A673 (cell line): ENCODE results near the gene PRKCH. TPM values are rescaled to one million over a fixed set of nuclear protein-coding genes. Genes with fewer than 3 reads are reported as not detected.

Experiments
- BruUV-seq: library from RNA; stranded (reverse); fragments of 400-500 nt; replicated peaks from 2 replicates; lab custom pipeline; 2021; lab: Mats Ljungman, UMichigan
- CTCF ChIA-PET: fragments of 300-600 bp; sonication (Branson Sonifier 250); formaldehyde crosslinking; loops from one replicate; lab custom pipeline; 2022; ENCODE audit warnings: antibody characterized with exemption; lab: Charles Lee
- POLR2A ChIA-PET: fragments of 300-600 bp; sonication (Branson Sonifier 250); formaldehyde crosslinking; loops from one replicate; lab custom pipeline; 2022; ENCODE audit warnings: antibody characterized with exemption; ENCODE audit not compliant: low non-redundant PET; lab: Charles Lee
- DNase-seq: peaks from one replicate; pipeline ENCODE4 v3.0.0-alpha.2; 2015; ENCODE audit warnings: low spot score
- H3K27ac ChIP-seq: fragments of 200-600 bp; sonication (generic); 2 replicates; pipeline ENCODE4 v1.5.1; 2016; ENCODE audit warnings: mixed run types, low read depth, mild to moderate bottlenecking, mixed read lengths, antibody characterized with exemption, low read length; ENCODE audit not compliant: poor library complexity, severe bottlenecking
- H3K27me3 ChIP-seq: fragments of 200-600 bp; sonication (generic); replicated peaks from 2 replicates; pipeline ENCODE4 v1.6.1; 2017; ENCODE audit warnings: mixed run types, low read depth, mild to moderate bottlenecking, mixed read lengths, antibody characterized with exemption, low read length; ENCODE audit not compliant: insufficient read depth, poor library complexity
- H3K36me3 ChIP-seq: fragments of 200-600 bp; sonication (generic); 2 replicates; pipeline ENCODE4 v1.6.1; 2016; ENCODE audit warnings: mixed run types, mild to moderate bottlenecking, mixed read lengths, antibody characterized with exemption, low read length; ENCODE audit not compliant: insufficient read depth, poor library complexity, severe bottlenecking
- H3K4me1 ChIP-seq: fragments of 200-600 bp; sonication (generic); 2 replicates; pipeline ENCODE4 v1.6.1; 2017; ENCODE audit warnings: mixed run types, mild to moderate bottlenecking, mixed read lengths, antibody characterized with exemption, low read length; ENCODE audit not compliant: insufficient read depth, poor library complexity, severe bottlenecking
- H3K4me3 ChIP-seq: fragments of 200-600 bp; sonication (generic); 2 replicates; pipeline ENCODE4 v1.5.1; 2016; ENCODE audit warnings: low read depth, mixed run types, mild to moderate bottlenecking, mixed read lengths, low read length; ENCODE audit not compliant: poor library complexity, severe bottlenecking
- H3K9me3 ChIP-seq: fragments of 200-600 bp; sonication (generic); 2 replicates; pipeline ENCODE4 v1.6.1; 2016; ENCODE audit warnings: mixed run types, low read depth, mild to moderate bottlenecking, mixed read lengths, antibody characterized with exemption, low read length; ENCODE audit not compliant: poor library complexity, severe bottlenecking
- EZH2 ChIP-seq: fragments of 200-600 bp; sonication (generic); IDR thresholded peaks from 2 replicates; pipeline ENCODE4 v1.6.1; 2017; ENCODE audit warnings: borderline replicate concordance, low read depth, mild to moderate bottlenecking, mixed read lengths, antibody characterized with exemption, low read length; ENCODE audit not compliant: poor library complexity, severe bottlenecking
- intact Hi-C: fragments of 100-400 bp; cut with micrococcal nuclease; formaldehyde crosslinking; loops from one replicate; pipeline ENCODE4 v1.10.0; 2022; ENCODE audit not compliant: unreplicated experiment
- total RNA-seq: library from RNA; stranded (reverse); gene quantifications from 2 replicates; pipeline ENCODE4 v1.2.3, GENCODE V29; 2021
- TF ChIP-seq, protein P1 (sequence below): fragments of 300-800, 200-600 bp; sonication (generic); conservative IDR thresholded peaks from 2 replicates; pipeline ENCODE4 v1.5.1; 2017; ENCODE audit warnings: low read depth, mild to moderate bottlenecking, antibody characterized with exemption, low read length, moderate library complexity, mixed read lengths

Gene PRKCH
- total RNA-seq, 1 experiment from 2014 or later = 1.8 TPM

DNA sequence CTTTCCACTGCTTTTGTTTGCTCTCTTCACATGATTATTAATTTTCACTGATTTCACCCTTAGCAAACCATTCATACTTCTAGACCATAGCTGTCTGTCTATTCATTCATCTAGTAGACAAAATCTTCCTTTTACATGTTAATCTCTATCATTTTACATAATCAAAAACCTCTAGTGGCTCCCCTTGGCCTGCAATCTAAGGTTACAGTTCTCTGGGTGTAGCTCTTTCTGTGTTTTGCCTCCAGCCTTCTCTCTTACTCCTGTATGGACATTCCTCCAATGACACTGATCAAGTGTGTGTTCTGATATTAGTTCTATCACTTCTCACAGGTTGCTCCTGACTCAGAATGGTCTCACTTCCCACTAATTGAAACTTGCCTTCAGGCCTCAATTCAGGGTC, 56.4 kb downstream of the PRKCH start:
- Histone ChIP-seq H3K4me1 (no peaks in the 10 kb centered on the region), H3K27ac (no peak overlapping the region), H3K27me3 (no peaks in the 10 kb centered on the region), H3K4me3 (no peak overlapping the region), H3K9me3 (peaks cover 11% of the 10 kb centered on the region), H3K36me3 (no peaks in the 10 kb centered on the region)
- CTCF ChIA-PET = no interaction called here
- no TSS peak for BruUV-seq
- TF ChIP-seq, protein P1, sequence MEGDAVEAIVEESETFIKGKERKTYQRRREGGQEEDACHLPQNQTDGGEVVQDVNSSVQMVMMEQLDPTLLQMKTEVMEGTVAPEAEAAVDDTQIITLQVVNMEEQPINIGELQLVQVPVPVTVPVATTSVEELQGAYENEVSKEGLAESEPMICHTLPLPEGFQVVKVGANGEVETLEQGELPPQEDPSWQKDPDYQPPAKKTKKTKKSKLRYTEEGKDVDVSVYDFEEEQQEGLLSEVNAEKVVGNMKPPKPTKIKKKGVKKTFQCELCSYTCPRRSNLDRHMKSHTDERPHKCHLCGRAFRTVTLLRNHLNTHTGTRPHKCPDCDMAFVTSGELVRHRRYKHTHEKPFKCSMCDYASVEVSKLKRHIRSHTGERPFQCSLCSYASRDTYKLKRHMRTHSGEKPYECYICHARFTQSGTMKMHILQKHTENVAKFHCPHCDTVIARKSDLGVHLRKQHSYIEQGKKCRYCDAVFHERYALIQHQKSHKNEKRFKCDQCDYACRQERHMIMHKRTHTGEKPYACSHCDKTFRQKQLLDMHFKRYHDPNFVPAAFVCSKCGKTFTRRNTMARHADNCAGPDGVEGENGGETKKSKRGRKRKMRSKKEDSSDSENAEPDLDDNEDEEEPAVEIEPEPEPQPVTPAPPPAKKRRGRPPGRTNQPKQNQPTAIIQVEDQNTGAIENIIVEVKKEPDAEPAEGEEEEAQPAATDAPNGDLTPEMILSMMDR = no peak
- no peak for TF ChIP-seq EZH2
- POLR2A ChIA-PET = no interaction called here
- DNase-seq = no peak
- intact Hi-C loops = no loop called here

DNA sequence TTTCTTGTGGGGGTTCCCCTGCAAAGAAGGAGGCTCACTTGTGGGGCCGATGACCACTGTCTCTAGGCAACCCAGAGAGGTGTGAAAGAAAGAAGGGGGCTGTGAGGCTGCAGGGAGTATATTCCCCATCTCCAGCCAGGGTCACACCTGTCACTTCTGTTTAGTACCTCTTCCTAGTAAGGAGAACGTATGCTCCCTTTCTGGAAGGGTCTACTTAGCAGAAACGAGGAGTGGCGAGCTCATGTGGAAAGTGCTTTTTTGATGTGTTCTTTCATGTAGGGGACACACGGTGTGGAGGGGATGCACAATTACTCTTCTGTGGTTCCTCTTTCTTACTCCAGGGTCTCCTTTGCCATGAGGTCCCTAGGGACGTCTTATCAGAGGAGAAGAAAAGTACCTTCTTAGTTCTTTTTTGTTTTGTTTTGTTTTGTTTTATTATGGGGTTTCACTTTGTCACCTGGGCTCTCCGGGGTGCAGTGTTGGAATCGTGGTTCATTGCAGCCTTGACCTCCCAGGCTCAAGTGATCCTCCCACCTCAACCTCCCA, 58.3 kb downstream of the PRKCH start:
- ChIA-PET CTCF (no interaction called here), POLR2A (no interaction called here)
- no peaks in the 10 kb centered on the region for H3K27me3 ChIP-seq
- no TSS peak for BruUV-seq
- no peak overlapping the region for H3K27ac ChIP-seq
- intact Hi-C loops = no loop called here
- H3K4me1 ChIP-seq = no peaks in the 10 kb centered on the region
- TF ChIP-seq, protein P1 = no peak
- TF ChIP-seq EZH2 = no peak
- no peak for DNase-seq
- H3K4me3 ChIP-seq = no peak overlapping the region
- no peaks in the 10 kb centered on the region for H3K36me3 ChIP-seq
- H3K9me3 ChIP-seq = peaks cover 2% of the 10 kb centered on the region

- Histone ChIP-seq H3K4me3 (no peak overlapping the region), H3K36me3 (no peaks in the 10 kb centered on the region), H3K4me1 (no peaks in the 10 kb centered on the region), H3K27me3 (no peaks in the 10 kb centered on the region), H3K9me3 (no peaks in the 10 kb centered on the region), H3K27ac (no peak overlapping the region)
- TF ChIP-seq, protein P1 = no peak
- TF ChIP-seq EZH2 = no peak
- ChIA-PET CTCF (no interaction called here), POLR2A (no interaction called here)
- intact Hi-C loops = no loop called here
- DNase-seq = no peak
- no TSS peak for BruUV-seq
Measured at GRCh38 chr14:61380984-61381383, 59.6 kb downstream of the PRKCH start.
